Frontal cortex (tissue), 4 donors: ENCODE results near the gene SP7. TPM values are rescaled to one million over a fixed set of nuclear protein-coding genes. Genes with fewer than 3 reads are reported as not detected.
"Not testable (repeated sequence)": the region's sequence is repeated elsewhere in the genome, so short reads cannot be mapped to it uniquely, and the experiment has no call there.

ENCODE experiments used
- DNase-seq, 2 donors: peaks; one replicate each; pipeline ENCODE4 v3.0.0; 2012; ENCODE audit warnings: low spot score in 2 of 2
- FAIRE-seq: peaks from 2 replicates; lab custom pipeline; 2012; peaks lifted over from hg19 to GRCh38; lab: Jason Lieb, UNC
- total RNA-seq: library from RNA; depleted of rRNA; stranded (reverse); fragments of >200 nt; gene quantifications from one replicate; pipeline ENCODE4 v1.2.3, GENCODE V29; 2014
- donor health status: control.
- donor health status: control.
- donor health status: control.

SP7 gene
- total RNA-seq, 1 donor from 2014 or later: under 0.01 TPM

GRCh38 chr12:53352331-53353256 lies 16.4 kb upstream of the SP7 start:
- FAIRE-seq (no peak), DNase-seq (peak; percentile 54 to 76)

- FAIRE-seq (no peak), DNase-seq (no peak)
Measured at GRCh38 chr12:53347905-53348304, 11.8 kb upstream of the SP7 start.

- no peak for DNase-seq
- FAIRE-seq: no peak
Measured at GRCh38 chr12:53346491-53346890, 10.3 kb upstream of the SP7 start.

GRCh38 chr12:53345486-53346188 lies 9.5 kb upstream of the SP7 start:
- DNase-seq: no peak
- no peak for FAIRE-seq

GRCh38 chr12:53344824-53345485 lies 8.8 kb upstream of the SP7 start:
- FAIRE-seq: no peak
- peak; percentile 81 to 84 for DNase-seq

GRCh38 chr12:53344487-53344823 lies 8.3 kb upstream of the SP7 start:
- FAIRE-seq (no peak), DNase-seq (no peak)

- DNase-seq: no peak
- FAIRE-seq: no peak
Measured at GRCh38 chr12:53343969-53344368, 7.8 kb upstream of the SP7 start.

GRCh38 chr12:53343449-53343848 lies 7.3 kb upstream of the SP7 start:
- no peak for DNase-seq
- FAIRE-seq: no peak

GRCh38 chr12:53340398-53340797 lies 4.2 kb upstream of the SP7 start:
- FAIRE-seq (no peak), DNase-seq (no peak)

GRCh38 chr12:53338916-53339315 lies 2.8 kb upstream of the SP7 start:
- FAIRE-seq (no peak), DNase-seq (no peak)

- FAIRE-seq: no peak
- no peak for DNase-seq
Measured at GRCh38 chr12:53338017-53338416, 1.9 kb upstream of the SP7 start.

GRCh38 chr12:53334822-53335221 lies 1.3 kb downstream of the SP7 start:
- DNase-seq (no peak), FAIRE-seq (no peak)

GRCh38 chr12:53333845-53334244 lies 2.3 kb downstream of the SP7 start:
- DNase-seq: no peak
- FAIRE-seq: no peak

- DNase-seq: no peak
- no peak for FAIRE-seq
Measured at GRCh38 chr12:53333289-53333688, 2.9 kb downstream of the SP7 start.

- no peak for DNase-seq
Measured at GRCh38 chr12:53332744-53333143, 3.4 kb downstream of the SP7 start.

GRCh38 chr12:53332339-53332738 lies 3.8 kb downstream of the SP7 start:
- not testable (repeated sequence) for DNase-seq, FAIRE-seq

More at GRCh38 chr12:53332744-53333143, 3.4 kb downstream of the SP7 start:
- FAIRE-seq: no peak

GRCh38 chr12:53330671-53331070 lies 5.5 kb downstream of the SP7 start:
- no peak for DNase-seq
- no peak for FAIRE-seq

GRCh38 chr12:53328043-53328435 lies 8.1 kb downstream of the SP7 start:
- no peak for FAIRE-seq
- no peak for DNase-seq

- no peak for DNase-seq
- no peak for FAIRE-seq
Measured at GRCh38 chr12:53327435-53328042, 8.6 kb downstream of the SP7 start.

- no peak for DNase-seq
- no peak for FAIRE-seq
Measured at GRCh38 chr12:53326460-53327185, 9.5 kb downstream of the SP7 start.
